ENCODE measurements around the gene KCNA5. TPM values are rescaled to one million over a fixed set of nuclear protein-coding genes. Genes with fewer than 3 reads are reported as not detected.
A peak's percentile ranks its signal among the peaks of the same experiment; 100 is the strongest.

The KCNA5 gene
- total RNA-seq, 1 donor from 2014 or later = 0.82 TPM

DNA sequence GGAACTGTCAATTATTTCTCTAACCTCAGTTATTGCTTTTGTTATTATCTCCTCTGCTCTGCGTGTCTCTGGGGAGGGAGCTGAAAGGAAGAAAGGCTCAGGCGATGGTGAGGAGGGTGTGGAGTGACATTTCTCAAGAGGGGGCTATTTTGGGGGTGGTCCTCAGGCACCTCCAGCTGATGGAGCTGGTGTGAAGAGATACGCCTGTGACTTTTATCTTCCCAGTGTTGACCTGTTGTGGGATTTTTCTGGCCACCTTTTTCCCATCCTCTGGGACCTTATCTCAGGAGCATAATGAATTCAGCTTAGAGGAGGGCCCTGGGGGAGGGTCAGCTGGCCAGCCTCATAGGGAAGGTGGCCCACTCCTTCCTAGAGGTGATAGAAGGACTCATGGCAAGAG lies 26.4 kb downstream of the KCNA5 start:
- no peaks in the 10 kb centered on the region for H3K36me3 Mint-ChIP-seq
- H3K27me3 Mint-ChIP-seq = peaks cover 51% of the 10 kb centered on the region
- H3K27ac Mint-ChIP-seq = no peak overlapping the region
- peaks cover 8% of the 10 kb centered on the region for H3K4me1 Mint-ChIP-seq (ENCODE audit: unreplicated experiment)
- TF ChIP-seq, protein P1, sequence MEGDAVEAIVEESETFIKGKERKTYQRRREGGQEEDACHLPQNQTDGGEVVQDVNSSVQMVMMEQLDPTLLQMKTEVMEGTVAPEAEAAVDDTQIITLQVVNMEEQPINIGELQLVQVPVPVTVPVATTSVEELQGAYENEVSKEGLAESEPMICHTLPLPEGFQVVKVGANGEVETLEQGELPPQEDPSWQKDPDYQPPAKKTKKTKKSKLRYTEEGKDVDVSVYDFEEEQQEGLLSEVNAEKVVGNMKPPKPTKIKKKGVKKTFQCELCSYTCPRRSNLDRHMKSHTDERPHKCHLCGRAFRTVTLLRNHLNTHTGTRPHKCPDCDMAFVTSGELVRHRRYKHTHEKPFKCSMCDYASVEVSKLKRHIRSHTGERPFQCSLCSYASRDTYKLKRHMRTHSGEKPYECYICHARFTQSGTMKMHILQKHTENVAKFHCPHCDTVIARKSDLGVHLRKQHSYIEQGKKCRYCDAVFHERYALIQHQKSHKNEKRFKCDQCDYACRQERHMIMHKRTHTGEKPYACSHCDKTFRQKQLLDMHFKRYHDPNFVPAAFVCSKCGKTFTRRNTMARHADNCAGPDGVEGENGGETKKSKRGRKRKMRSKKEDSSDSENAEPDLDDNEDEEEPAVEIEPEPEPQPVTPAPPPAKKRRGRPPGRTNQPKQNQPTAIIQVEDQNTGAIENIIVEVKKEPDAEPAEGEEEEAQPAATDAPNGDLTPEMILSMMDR (conservative IDR thresholded peaks at IDR 0.05) = no peak
- no peak for DNase-seq (ENCODE audit: extremely low spot score, unreplicated experiment)
- H3K4me3 Mint-ChIP-seq = no peak overlapping the region
- no peaks in the 10 kb centered on the region for H3K9me3 Mint-ChIP-seq

GRCh38 chr12:5071496-5071895 lies 27.8 kb downstream of the KCNA5 start:
- H3K9me3 Mint-ChIP-seq = no peaks in the 10 kb centered on the region
- TF ChIP-seq, protein P1 (conservative IDR thresholded peaks at IDR 0.05) = no peak
- H3K27me3 Mint-ChIP-seq = peaks cover 64% of the 10 kb centered on the region
- H3K4me3 Mint-ChIP-seq = no peak overlapping the region
- no peak for DNase-seq (ENCODE audit: extremely low spot score, unreplicated experiment)
- peaks cover 8% of the 10 kb centered on the region for H3K4me1 Mint-ChIP-seq (ENCODE audit: unreplicated experiment)
- H3K27ac Mint-ChIP-seq = no peak overlapping the region
- no peaks in the 10 kb centered on the region for H3K36me3 Mint-ChIP-seq

GRCh38 chr12:5072311-5072710 lies 28.6 kb downstream of the KCNA5 start:
- TF ChIP-seq, protein P1 (conservative IDR thresholded peaks at IDR 0.05) = no peak
- H3K4me3 Mint-ChIP-seq = no peak overlapping the region
- no peak for DNase-seq (ENCODE audit: extremely low spot score, unreplicated experiment)
- H3K27me3 Mint-ChIP-seq = peaks cover 69% of the 10 kb centered on the region
- H3K27ac Mint-ChIP-seq = no peak overlapping the region
- H3K4me1 Mint-ChIP-seq (ENCODE audit: unreplicated experiment) = peaks cover 8% of the 10 kb centered on the region
- no peaks in the 10 kb centered on the region for H3K9me3 Mint-ChIP-seq
- H3K36me3 Mint-ChIP-seq = no peaks in the 10 kb centered on the region

DNA sequence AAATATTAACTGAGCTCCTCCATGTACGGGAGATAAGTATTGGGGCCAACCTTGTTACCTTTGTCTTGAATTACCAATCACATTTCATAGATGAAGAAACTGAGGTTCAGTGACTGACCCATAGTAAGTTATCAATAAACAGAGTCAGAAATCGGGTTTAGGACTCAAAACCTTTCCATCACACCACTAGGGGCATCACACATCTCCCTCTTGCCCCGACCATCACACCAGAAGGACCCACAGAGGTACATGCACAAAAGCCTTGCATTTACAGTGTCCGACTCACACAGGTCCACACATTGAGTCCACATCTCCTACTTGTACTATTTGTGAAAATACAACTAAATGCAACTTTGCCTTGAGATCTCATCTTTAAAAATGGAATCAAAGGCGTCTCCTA lies 29.4 kb downstream of the KCNA5 start:
- no peak for DNase-seq (ENCODE audit: extremely low spot score, unreplicated experiment)
- H3K9me3 Mint-ChIP-seq = no peaks in the 10 kb centered on the region
- H3K4me3 Mint-ChIP-seq = no peak overlapping the region
- peaks cover 66% of the 10 kb centered on the region for H3K27me3 Mint-ChIP-seq
- no peaks in the 10 kb centered on the region for H3K36me3 Mint-ChIP-seq
- no peak overlapping the region for H3K27ac Mint-ChIP-seq
- peaks cover 7% of the 10 kb centered on the region for H3K4me1 Mint-ChIP-seq (ENCODE audit: unreplicated experiment)
- TF ChIP-seq, protein P1 (conservative IDR thresholded peaks at IDR 0.05) = no peak

GRCh38 chr12:5073853-5074252 lies 30.2 kb downstream of the KCNA5 start:
- Mint-ChIP-seq H3K27me3 (peaks cover 71% of the 10 kb centered on the region), H3K27ac (no peak overlapping the region), H3K4me3 (no peak overlapping the region), H3K36me3 (no peaks in the 10 kb centered on the region), H3K4me1 (ENCODE audit: unreplicated experiment) (peaks cover 9% of the 10 kb centered on the region), H3K9me3 (no peaks in the 10 kb centered on the region)
- TF ChIP-seq, protein P1 (conservative IDR thresholded peaks at IDR 0.05) = peak; percentile 56
- DNase-seq (ENCODE audit: extremely low spot score, unreplicated experiment) = no peak

DNA sequence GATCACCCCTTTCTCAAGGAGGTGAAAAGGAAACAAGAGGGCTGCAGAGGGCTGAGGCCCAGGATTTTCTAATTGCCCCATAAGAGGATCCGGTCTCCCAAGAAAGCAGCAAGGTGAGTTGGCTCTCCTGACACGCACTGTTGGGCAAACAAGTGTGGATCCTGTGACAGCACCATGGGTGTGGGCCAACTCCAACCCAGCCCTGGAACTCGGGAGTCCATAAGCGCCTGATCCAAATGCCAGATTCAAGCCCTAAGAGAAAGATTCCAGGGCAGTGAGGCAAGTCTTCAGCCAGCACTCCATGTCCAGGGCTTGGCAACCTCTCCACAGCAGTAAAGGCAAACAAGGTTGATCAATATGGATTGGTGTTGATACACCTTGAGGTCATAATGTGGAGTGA lies 33.1 kb downstream of the KCNA5 start:
- H3K4me3 Mint-ChIP-seq = no peak overlapping the region
- H3K4me1 Mint-ChIP-seq (ENCODE audit: unreplicated experiment) = peaks cover 10% of the 10 kb centered on the region
- no peaks in the 10 kb centered on the region for H3K36me3 Mint-ChIP-seq
- no peak overlapping the region for H3K27ac Mint-ChIP-seq
- DNase-seq (ENCODE audit: extremely low spot score, unreplicated experiment) = no peak
- H3K9me3 Mint-ChIP-seq = no peaks in the 10 kb centered on the region
- TF ChIP-seq, protein P1 (conservative IDR thresholded peaks at IDR 0.05) = no peak
- H3K27me3 Mint-ChIP-seq = peaks cover 74% of the 10 kb centered on the region
